Measurements from ENCODE around the gene TMEM154.

TMEM154 gene

DNA sequence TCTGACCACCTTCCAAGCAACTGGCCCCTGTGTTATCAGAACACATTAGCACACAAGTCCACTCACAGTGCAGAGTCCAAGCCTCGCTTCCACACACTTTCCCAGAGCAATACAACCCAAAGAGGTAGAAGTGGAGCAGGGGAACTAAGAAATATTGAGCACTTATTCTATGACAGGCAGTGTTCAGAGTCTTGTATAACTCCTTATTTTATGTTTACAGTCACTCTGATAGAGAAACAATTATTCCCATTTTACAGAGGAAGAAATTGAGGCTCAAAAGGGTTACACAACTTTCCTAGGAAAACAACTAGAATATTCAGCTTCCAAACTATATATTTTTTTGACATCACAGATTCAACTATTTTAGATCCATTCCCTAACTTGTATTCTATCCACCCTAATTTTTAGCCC lies 18.3 kb upstream of the TMEM154 start:
- no peak for DNase-seq (ENCODE audit: low spot score)
- in situ Hi-C loops (cut with MboI; ENCODE audit: low sequenced_read_pairs, unreplicated experiment): no loop called here
- TF ChIP-seq, protein P1, sequence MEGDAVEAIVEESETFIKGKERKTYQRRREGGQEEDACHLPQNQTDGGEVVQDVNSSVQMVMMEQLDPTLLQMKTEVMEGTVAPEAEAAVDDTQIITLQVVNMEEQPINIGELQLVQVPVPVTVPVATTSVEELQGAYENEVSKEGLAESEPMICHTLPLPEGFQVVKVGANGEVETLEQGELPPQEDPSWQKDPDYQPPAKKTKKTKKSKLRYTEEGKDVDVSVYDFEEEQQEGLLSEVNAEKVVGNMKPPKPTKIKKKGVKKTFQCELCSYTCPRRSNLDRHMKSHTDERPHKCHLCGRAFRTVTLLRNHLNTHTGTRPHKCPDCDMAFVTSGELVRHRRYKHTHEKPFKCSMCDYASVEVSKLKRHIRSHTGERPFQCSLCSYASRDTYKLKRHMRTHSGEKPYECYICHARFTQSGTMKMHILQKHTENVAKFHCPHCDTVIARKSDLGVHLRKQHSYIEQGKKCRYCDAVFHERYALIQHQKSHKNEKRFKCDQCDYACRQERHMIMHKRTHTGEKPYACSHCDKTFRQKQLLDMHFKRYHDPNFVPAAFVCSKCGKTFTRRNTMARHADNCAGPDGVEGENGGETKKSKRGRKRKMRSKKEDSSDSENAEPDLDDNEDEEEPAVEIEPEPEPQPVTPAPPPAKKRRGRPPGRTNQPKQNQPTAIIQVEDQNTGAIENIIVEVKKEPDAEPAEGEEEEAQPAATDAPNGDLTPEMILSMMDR (IDR thresholded peaks at IDR 0.05; ENCODE audit: borderline replicate concordance, control extremely low read depth, extremely low read depth, insufficient read depth, missing control alignments): no peak

DNA sequence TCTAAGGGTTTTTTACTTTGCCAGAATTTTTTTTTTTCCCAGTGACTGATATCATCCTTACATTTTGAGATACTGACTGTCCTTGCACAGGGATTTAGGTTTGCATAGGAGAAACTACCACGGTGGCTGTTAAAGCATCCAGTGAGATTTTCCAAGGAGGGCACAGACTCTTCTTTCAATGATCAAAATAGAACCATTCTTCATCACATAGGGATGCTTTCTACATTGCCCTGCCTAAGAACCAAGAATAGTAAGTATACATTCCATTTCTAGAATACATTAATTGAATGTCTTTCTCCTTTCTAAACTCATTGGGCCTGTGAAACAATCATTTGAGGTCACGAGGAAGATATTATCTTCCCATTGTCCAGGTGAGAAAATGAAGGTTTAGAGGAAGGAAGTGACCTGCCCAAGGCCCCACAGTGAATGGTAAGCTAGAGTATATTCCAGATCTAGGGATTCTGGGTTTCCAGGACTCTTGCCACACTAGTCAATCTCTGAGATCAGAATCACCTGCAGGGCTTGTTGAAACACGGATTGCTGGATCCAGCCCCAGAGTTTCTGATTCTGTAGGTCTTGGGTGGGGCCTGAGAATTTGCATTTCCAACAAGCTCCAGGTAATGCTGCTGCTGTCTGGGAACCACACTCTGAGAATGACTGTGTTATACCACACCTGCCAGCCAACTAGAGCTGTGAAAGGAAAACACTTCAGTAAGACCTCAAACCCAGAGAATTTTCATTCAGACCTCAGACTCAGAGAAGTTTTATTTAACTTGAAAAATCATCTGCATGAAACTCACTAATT lies 17.7 kb upstream of the TMEM154 start:
- TF ChIP-seq, protein P1 (IDR thresholded peaks at IDR 0.05; ENCODE audit: borderline replicate concordance, control extremely low read depth, extremely low read depth, insufficient read depth, missing control alignments): no peak
- no peak for DNase-seq (ENCODE audit: low spot score)
- in situ Hi-C loops (cut with MboI; ENCODE audit: low sequenced_read_pairs, unreplicated experiment): no loop called here

DNA sequence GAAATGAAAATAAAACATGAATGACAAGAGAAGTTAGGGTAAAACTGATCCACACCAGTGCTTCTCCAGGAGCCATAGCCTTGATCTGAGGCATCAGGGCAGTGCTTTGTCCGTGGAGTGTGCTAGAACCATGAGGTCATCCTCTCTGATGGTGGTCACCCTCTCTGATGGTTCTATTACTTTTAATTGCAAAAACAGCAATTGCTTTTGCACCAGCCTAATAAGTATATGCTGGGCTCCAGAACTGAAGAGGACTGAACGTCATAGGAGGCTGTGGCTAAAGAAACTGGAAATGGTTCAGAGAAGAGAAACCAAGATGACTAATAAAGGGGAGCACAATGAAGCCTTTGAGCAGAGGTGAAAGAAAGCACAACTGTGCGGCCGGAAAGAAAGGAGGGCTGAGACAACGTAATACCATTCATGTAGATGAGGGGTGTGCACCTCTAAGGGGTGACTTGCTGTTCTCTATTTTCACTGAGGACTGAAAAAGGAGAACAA lies 17.0 kb upstream of the TMEM154 start:
- peak; percentile 83 for DNase-seq (ENCODE audit: low spot score)
- TF ChIP-seq, protein P1 (IDR thresholded peaks at IDR 0.05; ENCODE audit: borderline replicate concordance, control extremely low read depth, extremely low read depth, insufficient read depth, missing control alignments): no peak
- in situ Hi-C loops (cut with MboI; ENCODE audit: low sequenced_read_pairs, unreplicated experiment): no loop called here

DNA sequence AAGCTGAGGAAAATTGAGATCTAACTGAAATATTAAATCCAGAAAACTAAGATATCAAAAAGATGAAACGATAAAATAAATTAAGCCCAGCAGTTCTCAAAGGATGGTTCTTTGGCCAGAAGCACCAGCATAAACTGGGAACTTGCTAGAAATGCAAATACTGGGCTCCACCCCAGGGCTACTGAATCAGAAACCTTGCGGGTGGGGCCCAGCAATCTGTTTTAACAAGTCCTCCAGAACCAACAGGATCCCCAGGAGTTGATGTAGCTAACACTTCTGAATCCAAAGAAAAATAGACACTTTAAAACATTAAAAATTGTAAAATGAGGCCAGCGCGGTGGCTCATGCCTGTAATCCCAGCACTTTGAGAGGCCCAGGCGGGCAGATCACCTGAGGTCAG lies 14.1 kb upstream of the TMEM154 start:
- in situ Hi-C loops (cut with MboI; ENCODE audit: low sequenced_read_pairs, unreplicated experiment): no loop called here

DNA sequence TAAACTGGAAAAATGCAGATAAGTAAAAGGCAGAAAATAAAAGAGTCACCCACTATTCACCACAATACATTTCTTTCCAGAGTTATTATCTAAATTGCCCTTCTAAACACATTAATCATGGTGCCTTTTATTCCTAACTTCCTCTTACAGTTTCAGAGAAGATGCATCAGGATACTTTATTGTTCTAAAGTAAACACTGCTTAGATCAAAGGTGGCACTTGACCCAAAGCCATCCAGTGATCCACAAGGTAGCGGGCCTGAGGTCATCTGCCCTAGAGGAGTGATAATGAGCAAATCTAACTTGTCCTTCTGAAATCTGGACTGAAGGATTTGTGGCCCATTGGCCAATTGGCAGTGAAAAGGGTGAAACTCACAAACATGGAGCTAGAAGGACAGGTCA lies 12.0 kb upstream of the TMEM154 start:
- no peak for DNase-seq (ENCODE audit: low spot score)
- in situ Hi-C loops (cut with MboI; ENCODE audit: low sequenced_read_pairs, unreplicated experiment): no loop called here
- TF ChIP-seq, protein P1 (IDR thresholded peaks at IDR 0.05; ENCODE audit: borderline replicate concordance, control extremely low read depth, extremely low read depth, insufficient read depth, missing control alignments): no peak

More for the DNA sequence above, 14.1 kb upstream of the TMEM154 start:
- TF ChIP-seq, protein P1 (IDR thresholded peaks at IDR 0.05; ENCODE audit: borderline replicate concordance, control extremely low read depth, extremely low read depth, insufficient read depth, missing control alignments): no peak
- DNase-seq (ENCODE audit: low spot score): no peak

DNA sequence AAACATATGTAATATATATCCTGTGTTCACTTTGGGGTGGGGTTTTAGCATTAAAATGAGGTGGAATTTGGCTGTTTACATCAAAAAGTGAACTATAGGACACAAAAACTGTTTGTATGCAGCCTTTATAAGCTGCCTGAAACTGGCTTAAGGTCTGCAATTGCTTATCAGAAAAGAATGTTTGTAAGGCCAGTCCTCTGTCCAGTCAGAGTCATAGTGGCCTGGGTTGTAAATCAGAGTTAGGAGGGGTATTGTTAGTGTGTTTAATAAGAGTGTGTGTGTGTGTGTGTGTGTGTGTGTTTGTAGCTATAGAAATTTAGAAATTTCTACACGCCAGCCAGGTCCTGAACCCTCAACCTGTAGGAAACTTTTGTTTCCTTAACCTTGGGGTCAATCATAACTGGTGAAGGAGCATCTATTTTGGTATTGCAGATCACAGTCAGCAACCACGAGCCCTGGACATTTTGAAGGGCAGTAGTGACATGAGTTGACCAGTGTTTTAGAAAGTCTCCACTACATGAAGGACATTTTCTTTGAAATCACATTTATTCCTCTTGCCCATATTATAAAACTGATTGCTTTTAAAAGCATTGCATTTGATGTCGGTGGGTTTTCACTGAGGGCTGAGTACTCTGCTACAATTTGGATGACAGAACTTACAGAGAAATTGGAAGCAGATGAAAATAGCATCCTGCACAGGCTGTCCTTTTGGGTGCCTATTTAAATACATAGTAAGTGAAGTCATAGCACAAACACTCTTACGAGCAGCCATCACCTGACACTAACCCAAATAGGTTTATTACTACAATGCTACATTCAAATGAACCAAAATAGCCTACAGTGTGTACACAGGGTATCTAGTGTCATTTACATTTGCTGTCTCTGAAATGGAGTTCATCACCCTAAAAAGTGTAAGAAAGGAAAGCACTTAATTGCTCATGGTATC lies 11.2 kb upstream of the TMEM154 start:
- TF ChIP-seq, protein P1 (IDR thresholded peaks at IDR 0.05; ENCODE audit: borderline replicate concordance, control extremely low read depth, extremely low read depth, insufficient read depth, missing control alignments): no peak
- no peak for DNase-seq (ENCODE audit: low spot score)
- in situ Hi-C loops (cut with MboI; ENCODE audit: low sequenced_read_pairs, unreplicated experiment): no loop called here

Data from GM13976 (cell line).